Osteocyte (in vitro differentiated cells): ENCODE results near the gene ATAD3B. TPM values are rescaled to one million over a fixed set of nuclear protein-coding genes. Genes with fewer than 3 reads are reported as not detected.
"Not testable (repeated sequence)": the region's sequence is repeated elsewhere in the genome, so short reads cannot be mapped to it uniquely, and the experiment has no call there.

Source experiments
- DNase-seq: peaks from one replicate; pipeline ENCODE4 v3.0.0; 2021; ENCODE audit warnings: mixed read lengths; ENCODE audit not compliant: unreplicated experiment; ENCODE audit errors: extremely low spot score
- H3K27ac Mint-ChIP-seq: one replicate; pipeline ENCODE4 v1.8.0; 2021; ENCODE audit warnings: mild to moderate bottlenecking, mixed read lengths; ENCODE audit not compliant: unreplicated experiment
- H3K27me3 Mint-ChIP-seq: one replicate; pipeline ENCODE4 v1.8.0; 2021; ENCODE audit warnings: mixed read lengths; ENCODE audit not compliant: unreplicated experiment
- H3K36me3 Mint-ChIP-seq: one replicate; pipeline ENCODE4 v1.8.0; 2021; ENCODE audit warnings: mixed read lengths; ENCODE audit not compliant: unreplicated experiment
- H3K4me1 Mint-ChIP-seq: one replicate; pipeline ENCODE4 v1.8.0; 2021; ENCODE audit warnings: mixed read lengths; ENCODE audit not compliant: unreplicated experiment
- H3K4me3 Mint-ChIP-seq: one replicate; pipeline ENCODE4 v1.8.0; 2021; ENCODE audit warnings: mild to moderate bottlenecking, moderate library complexity, mixed read lengths; ENCODE audit not compliant: unreplicated experiment
- H3K9me3 Mint-ChIP-seq: one replicate; pipeline ENCODE4 v1.8.0; 2021; ENCODE audit warnings: mixed read lengths; ENCODE audit not compliant: unreplicated experiment
- CTCF ChIP-seq: fragments of 200-600 bp; sonication (generic); IDR thresholded peaks from 2 replicates; pipeline ENCODE4 v1.5.0; 2021; ENCODE audit warnings: antibody characterized with exemption, mild to moderate bottlenecking, moderate library complexity
- total RNA-seq: library from RNA; stranded (reverse); gene quantifications from 2 replicates; pipeline ENCODE4 v1.2.1, GENCODE V29; 2021

Gene ATAD3B
- total RNA-seq, 1 donor from 2014 or later: 26.9 TPM

- H3K4me1 Mint-ChIP-seq: no peaks in the 10 kb centered on the region
- H3K4me3 Mint-ChIP-seq: no peak overlapping the region
- DNase-seq: no peak
Measured at GRCh38 chr1:1521331-1521730, 49.8 kb downstream of the ATAD3B start.

GRCh38 chr1:1522536-1522935 lies 51.0 kb downstream of the ATAD3B start:
- H3K36me3 Mint-ChIP-seq, H3K27me3 Mint-ChIP-seq, H3K4me3 Mint-ChIP-seq: not testable (repeated sequence)

More at GRCh38 chr1:1521331-1521730, 49.8 kb downstream of the ATAD3B start:
- no peaks in the 10 kb centered on the region for H3K27me3 Mint-ChIP-seq
- no peak overlapping the region for H3K27ac Mint-ChIP-seq
- TF ChIP-seq CTCF: no peak
- H3K9me3 Mint-ChIP-seq: no peaks in the 10 kb centered on the region
- peaks cover 6% of the 10 kb centered on the region for H3K36me3 Mint-ChIP-seq

GRCh38 chr1:1523226-1523625 lies 51.7 kb downstream of the ATAD3B start:
- not testable (repeated sequence) for H3K4me1 Mint-ChIP-seq, H3K27ac Mint-ChIP-seq, H3K9me3 Mint-ChIP-seq, H3K36me3 Mint-ChIP-seq, H3K4me3 Mint-ChIP-seq, H3K27me3 Mint-ChIP-seq, DNase-seq

More at GRCh38 chr1:1522536-1522935, 51.0 kb downstream of the ATAD3B start:
- not testable (repeated sequence) for H3K9me3 Mint-ChIP-seq, DNase-seq, H3K27ac Mint-ChIP-seq, H3K4me1 Mint-ChIP-seq

DNA sequence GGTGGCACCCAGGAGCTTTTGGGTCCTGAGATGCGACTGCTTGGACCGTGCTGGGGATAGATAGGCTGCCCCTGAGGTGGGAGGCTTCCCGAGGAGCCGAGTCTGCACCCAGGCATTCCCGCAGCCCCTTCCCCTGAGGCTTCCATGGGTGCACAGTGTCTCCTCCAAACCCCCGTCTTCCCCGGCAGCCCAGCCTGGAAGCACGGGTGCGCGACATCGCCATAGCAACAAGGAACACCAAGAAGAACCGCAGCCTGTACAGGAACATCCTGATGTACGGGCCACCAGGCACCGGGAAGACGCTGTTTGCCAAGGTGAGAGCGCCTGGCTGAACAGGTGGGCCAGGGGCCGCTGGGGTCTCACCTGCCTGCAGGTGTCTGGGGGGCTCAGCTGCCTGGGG lies 52.1 kb downstream of the ATAD3B start:
- DNase-seq, H3K27me3 Mint-ChIP-seq, H3K27ac Mint-ChIP-seq, H3K4me1 Mint-ChIP-seq, H3K36me3 Mint-ChIP-seq, H3K4me3 Mint-ChIP-seq, H3K9me3 Mint-ChIP-seq: not testable (repeated sequence)

- H3K27me3 Mint-ChIP-seq, H3K9me3 Mint-ChIP-seq, DNase-seq, H3K4me1 Mint-ChIP-seq, H3K36me3 Mint-ChIP-seq, H3K27ac Mint-ChIP-seq, H3K4me3 Mint-ChIP-seq: not testable (repeated sequence)
Measured at GRCh38 chr1:1524750-1525383, 53.3 kb downstream of the ATAD3B start.

- DNase-seq, H3K4me3 Mint-ChIP-seq, H3K36me3 Mint-ChIP-seq, H3K27me3 Mint-ChIP-seq, H3K27ac Mint-ChIP-seq, H3K4me1 Mint-ChIP-seq, H3K9me3 Mint-ChIP-seq: not testable (repeated sequence)
Measured at GRCh38 chr1:1526476-1526875, 54.9 kb downstream of the ATAD3B start.

- Mint-ChIP-seq H3K36me3 (peaks cover 13% of the 10 kb centered on the region), H3K4me1 (no peaks in the 10 kb centered on the region), H3K9me3 (peaks cover 4% of the 10 kb centered on the region), H3K4me3 (no peak overlapping the region), H3K27ac (no peak overlapping the region), H3K27me3 (no peaks in the 10 kb centered on the region)
- TF ChIP-seq CTCF: no peak
- DNase-seq: no peak
Measured at GRCh38 chr1:1527092-1527816, 55.7 kb downstream of the ATAD3B start.
